Lower leg skin (tissue), 3 donors: ENCODE results near the gene SRSF6.
"Not testable (repeated sequence)": the region's sequence is repeated elsewhere in the genome, so short reads cannot be mapped to it uniquely, and the experiment has no call there.

Experiments
- POLR2A ChIP-seq, 2 donors: fragments of 450-650 bp; IDR thresholded peaks; one replicate each; pipeline ENCODE4 v1.6.1; 2016 to 2017; ENCODE audit warnings: antibody characterized with exemption in 2 of 2, mild to moderate bottlenecking in 1 of 2, moderate library complexity in 1 of 2
- TF ChIP-seq, protein P1 (sequence below), 3 donors: fragments of 450-650 bp; IDR thresholded peaks; one replicate each; pipeline ENCODE4 v1.5.1; 2016; ENCODE audit warnings: antibody characterized with exemption in 3 of 3, mild to moderate bottlenecking in 3 of 3, moderate library complexity in 2 of 3

DNA sequence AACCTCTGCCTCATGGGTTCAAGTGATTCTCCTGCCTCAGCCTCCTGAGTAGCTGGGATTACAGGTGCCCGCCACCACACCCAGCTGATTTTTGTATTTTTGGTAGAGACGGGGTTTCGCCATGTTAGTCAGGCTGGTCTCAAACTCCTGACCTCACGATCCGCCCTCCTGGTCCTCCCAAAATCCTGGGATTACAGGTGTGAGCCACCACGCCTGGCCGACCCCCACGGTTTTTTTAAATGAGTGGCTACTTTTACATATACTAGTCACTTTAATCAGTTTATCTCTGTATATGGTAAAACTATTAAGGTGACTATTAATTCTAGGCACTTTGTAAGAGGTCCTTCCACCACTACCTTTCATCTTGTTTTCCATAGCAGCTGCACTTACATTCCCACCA, 44.3 kb downstream of the SRSF6 start:
- TF ChIP-seq, protein P1, sequence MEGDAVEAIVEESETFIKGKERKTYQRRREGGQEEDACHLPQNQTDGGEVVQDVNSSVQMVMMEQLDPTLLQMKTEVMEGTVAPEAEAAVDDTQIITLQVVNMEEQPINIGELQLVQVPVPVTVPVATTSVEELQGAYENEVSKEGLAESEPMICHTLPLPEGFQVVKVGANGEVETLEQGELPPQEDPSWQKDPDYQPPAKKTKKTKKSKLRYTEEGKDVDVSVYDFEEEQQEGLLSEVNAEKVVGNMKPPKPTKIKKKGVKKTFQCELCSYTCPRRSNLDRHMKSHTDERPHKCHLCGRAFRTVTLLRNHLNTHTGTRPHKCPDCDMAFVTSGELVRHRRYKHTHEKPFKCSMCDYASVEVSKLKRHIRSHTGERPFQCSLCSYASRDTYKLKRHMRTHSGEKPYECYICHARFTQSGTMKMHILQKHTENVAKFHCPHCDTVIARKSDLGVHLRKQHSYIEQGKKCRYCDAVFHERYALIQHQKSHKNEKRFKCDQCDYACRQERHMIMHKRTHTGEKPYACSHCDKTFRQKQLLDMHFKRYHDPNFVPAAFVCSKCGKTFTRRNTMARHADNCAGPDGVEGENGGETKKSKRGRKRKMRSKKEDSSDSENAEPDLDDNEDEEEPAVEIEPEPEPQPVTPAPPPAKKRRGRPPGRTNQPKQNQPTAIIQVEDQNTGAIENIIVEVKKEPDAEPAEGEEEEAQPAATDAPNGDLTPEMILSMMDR (IDR thresholded peaks at IDR 0.05): not testable (repeated sequence)
- not testable (repeated sequence) for TF ChIP-seq POLR2A (IDR thresholded peaks at IDR 0.05)
